ENCODE results near the gene CBX8. TPM values are rescaled to one million over a fixed set of nuclear protein-coding genes. Genes with fewer than 3 reads are reported as not detected.

The CBX8 gene
- polyA plus RNA-seq, 1 experiment, result 0.37 TPM

DNA sequence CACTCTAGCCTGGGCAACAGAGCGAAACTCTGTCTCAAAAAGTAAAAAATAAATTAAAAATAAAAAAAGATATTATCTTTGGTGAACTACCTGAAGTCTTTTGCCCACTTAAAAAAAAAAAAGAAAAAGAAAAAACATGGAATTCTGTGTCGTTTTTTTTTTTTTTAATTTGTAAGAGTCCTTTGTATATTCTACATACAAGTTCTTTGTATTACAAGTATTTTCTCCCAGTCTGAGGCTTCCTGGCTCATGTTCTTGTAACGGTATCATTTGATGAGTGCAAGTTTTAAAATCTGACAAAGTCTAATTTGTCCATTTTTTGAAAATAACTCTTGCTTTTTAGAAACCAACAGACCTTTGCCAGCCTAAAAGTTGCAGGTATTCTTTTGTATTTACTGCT lies 31.2 kb downstream of the CBX8 start:
- ChIA-PET CTCF (no interaction called here), POLR2A (no interaction called here)
- DNase-seq (ENCODE audit: low read depth, low spot score), result no peak
- Histone ChIP-seq H3K27me3 (ENCODE audit: control insufficient read depth, insufficient read depth, low read length) (peaks cover 23% of the 10 kb centered on the region), H3K4me3 (ENCODE audit: low read depth, low read length) (no peak overlapping the region), H3K27ac (ENCODE audit: low read depth, low read length) (no peak overlapping the region), H3K9me3 (ENCODE audit: control insufficient read depth, insufficient read depth, low read length) (no peaks in the 10 kb centered on the region; the same call in 1 of the 2 replicates)
- TF ChIP-seq, protein P1, sequence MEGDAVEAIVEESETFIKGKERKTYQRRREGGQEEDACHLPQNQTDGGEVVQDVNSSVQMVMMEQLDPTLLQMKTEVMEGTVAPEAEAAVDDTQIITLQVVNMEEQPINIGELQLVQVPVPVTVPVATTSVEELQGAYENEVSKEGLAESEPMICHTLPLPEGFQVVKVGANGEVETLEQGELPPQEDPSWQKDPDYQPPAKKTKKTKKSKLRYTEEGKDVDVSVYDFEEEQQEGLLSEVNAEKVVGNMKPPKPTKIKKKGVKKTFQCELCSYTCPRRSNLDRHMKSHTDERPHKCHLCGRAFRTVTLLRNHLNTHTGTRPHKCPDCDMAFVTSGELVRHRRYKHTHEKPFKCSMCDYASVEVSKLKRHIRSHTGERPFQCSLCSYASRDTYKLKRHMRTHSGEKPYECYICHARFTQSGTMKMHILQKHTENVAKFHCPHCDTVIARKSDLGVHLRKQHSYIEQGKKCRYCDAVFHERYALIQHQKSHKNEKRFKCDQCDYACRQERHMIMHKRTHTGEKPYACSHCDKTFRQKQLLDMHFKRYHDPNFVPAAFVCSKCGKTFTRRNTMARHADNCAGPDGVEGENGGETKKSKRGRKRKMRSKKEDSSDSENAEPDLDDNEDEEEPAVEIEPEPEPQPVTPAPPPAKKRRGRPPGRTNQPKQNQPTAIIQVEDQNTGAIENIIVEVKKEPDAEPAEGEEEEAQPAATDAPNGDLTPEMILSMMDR (IDR thresholded peaks at IDR 0.05; ENCODE audit: low read depth, low read length), result no peak

DNA sequence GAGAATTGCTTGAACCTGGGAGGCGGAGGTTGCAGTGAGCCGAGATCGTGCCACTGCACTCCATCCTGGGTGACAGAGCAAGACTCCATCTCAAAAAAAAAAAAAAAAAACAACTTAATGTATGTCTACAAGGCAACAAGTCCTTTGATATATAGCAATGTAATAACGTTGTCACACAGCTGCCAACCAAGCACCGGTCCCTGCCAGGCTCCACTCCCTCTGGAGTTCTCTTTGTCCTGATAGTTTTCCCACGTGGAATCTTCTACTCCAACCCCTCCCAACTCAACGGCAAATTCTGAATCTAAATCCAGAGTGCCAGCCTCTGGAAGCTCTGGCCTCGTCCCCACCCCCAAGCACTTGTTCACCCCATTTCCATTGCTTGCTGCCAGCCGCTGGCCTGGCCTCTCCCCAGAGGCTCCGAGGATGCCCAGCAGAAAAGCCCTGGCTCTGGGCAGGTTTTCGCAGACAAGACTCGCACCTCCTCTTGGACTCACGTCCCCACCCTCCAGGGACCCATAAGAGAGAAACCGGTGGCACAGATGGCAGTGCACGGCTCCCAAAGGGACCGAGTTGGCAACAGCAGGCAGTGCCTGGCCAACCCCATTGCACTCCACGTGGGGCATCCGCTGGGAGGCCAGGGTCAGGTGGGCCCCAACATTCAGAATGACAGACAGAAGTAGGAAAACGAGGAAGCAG lies 34.8 kb downstream of the CBX8 start:
- ChIA-PET POLR2A (interaction anchor here (0.7 kb wide), 1 partner anchor 93 kb away, joined by 3 read pairs; no protein-coding TSS in a partner anchor), CTCF (no interaction called here)
- no peaks in the 10 kb centered on the region; the same call in 1 of the 2 replicates for H3K9me3 ChIP-seq (ENCODE audit: control insufficient read depth, insufficient read depth, low read length)
- TF ChIP-seq, protein P1 (IDR thresholded peaks at IDR 0.05; ENCODE audit: low read depth, low read length), result no peak
- no peak overlapping the region for H3K27ac ChIP-seq (ENCODE audit: low read depth, low read length)
- DNase-seq (ENCODE audit: low read depth, low spot score), result no peak
- peaks cover 12% of the 10 kb centered on the region for H3K27me3 ChIP-seq (ENCODE audit: control insufficient read depth, insufficient read depth, low read length)
- no peak overlapping the region for H3K4me3 ChIP-seq (ENCODE audit: low read depth, low read length)

DNA sequence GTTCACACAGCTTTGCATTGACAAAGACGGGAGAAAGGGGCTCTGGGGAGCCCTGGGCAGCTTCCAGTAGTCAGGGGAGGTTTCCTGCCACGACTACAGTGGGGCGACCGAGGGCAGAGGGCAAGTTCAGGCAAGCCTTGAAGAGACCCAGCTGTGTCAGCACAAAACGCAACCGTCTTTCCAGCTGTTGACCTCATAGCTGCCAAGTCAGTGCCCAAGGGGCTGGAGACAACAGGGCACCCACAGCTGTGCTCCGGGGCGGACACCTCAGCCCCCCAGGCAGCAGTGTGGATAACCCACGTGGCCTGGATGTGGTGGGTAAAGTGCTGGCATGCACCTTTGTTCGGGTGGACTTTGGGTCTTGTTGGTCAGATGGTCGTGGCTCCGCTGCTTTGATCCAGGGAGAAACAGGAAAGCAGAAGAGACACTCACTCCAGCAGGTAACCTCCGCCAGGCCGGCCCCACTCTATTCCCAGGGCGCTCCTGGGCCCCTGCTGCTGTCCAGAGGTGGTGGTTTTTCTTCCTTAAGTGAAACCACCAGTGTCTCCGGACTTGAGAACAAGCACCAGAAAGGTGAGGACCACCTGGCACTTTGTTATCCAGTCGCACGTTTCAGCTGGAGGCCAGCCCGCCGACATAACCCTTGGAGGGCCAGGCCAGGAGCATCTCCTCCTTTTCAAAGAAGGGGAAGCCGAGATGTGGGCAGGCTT lies 36.5 kb downstream of the CBX8 start:
- Histone ChIP-seq H3K27me3 (ENCODE audit: control insufficient read depth, insufficient read depth, low read length) (peaks cover 14% of the 10 kb centered on the region), H3K4me3 (ENCODE audit: low read depth, low read length) (no peak overlapping the region), H3K9me3 (ENCODE audit: control insufficient read depth, insufficient read depth, low read length) (no peaks in the 10 kb centered on the region; the same call in 1 of the 2 replicates), H3K27ac (ENCODE audit: low read depth, low read length) (no peak overlapping the region)
- POLR2A ChIA-PET, result no interaction called here
- CTCF ChIA-PET, result interaction anchor here (1.6 to 2.5 kb wide), 2 partner anchors 14 to 18 kb away, joined by 3 to 9 read pairs; no protein-coding TSS in a partner anchor
- no peak for DNase-seq (ENCODE audit: low read depth, low spot score)
- TF ChIP-seq, protein P1 (IDR thresholded peaks at IDR 0.05; ENCODE audit: low read depth, low read length), result no peak

DNA sequence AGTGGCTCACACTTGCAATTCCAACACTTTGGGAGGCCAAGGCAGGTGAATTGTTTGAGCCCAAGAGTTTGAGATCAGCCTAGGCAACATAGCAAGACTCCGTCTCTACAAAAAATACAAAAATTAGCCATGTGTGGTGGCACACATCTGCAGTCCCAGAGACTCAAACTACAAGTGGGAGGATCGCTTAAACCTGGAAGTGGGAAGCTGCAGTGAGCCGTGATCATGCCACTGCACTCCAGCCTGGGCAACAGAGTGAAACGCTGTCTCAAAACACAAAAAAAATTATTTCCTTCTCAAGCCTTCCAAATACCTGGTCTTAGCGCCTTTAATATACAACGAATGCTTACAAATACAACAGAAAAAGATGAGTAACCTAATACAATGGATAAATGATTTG lies 38.6 kb downstream of the CBX8 start:
- ChIA-PET POLR2A (interaction anchor here (0.7 kb wide), 1 partner anchor 12 kb away, joined by 3 read pairs; no protein-coding TSS in a partner anchor), CTCF (interaction anchor here (1.1 to 2.5 kb wide), 3 partner anchors 12 to 247 kb away, joined by 3 to 9 read pairs (median 3); no protein-coding TSS in a partner anchor)
- Histone ChIP-seq H3K27ac (ENCODE audit: low read depth, low read length) (no peak overlapping the region), H3K27me3 (ENCODE audit: control insufficient read depth, insufficient read depth, low read length) (peaks cover 16% of the 10 kb centered on the region), H3K9me3 (ENCODE audit: control insufficient read depth, insufficient read depth, low read length) (no peaks in the 10 kb centered on the region; the same call in 1 of the 2 replicates), H3K4me3 (ENCODE audit: low read depth, low read length) (no peak overlapping the region)
- DNase-seq (ENCODE audit: low read depth, low spot score), result no peak
- TF ChIP-seq, protein P1 (IDR thresholded peaks at IDR 0.05; ENCODE audit: low read depth, low read length), result no peak
